Activated naive CD8-positive, alpha-beta T cell treated with anti-CD3 and anti-CD28 coated beads, Interleukin-2, amount 50 U/mL, for 24 hours (primary cell): ENCODE results near the gene TTC17.

ENCODE experiments used
- ATAC-seq: fragments of 150-1000 bp; cut with Tn5 transposase; one replicate; pipeline ENCODE4 v1.10.0; 2021
- DNase-seq: peaks from one replicate; pipeline ENCODE4 v3.0.0; 2021
- H3K27ac Mint-ChIP-seq: one replicate; pipeline ENCODE4 v1.8.0; 2021; ENCODE audit warnings: mild to moderate bottlenecking, mixed read lengths
- H3K27me3 Mint-ChIP-seq: one replicate; pipeline ENCODE4 v1.8.0; 2021; ENCODE audit warnings: mixed read lengths
- H3K36me3 Mint-ChIP-seq: one replicate; pipeline ENCODE4 v1.8.0; 2021; ENCODE audit warnings: low read depth, mixed read lengths
- H3K4me1 Mint-ChIP-seq: one replicate; pipeline ENCODE4 v1.8.0; 2021; ENCODE audit warnings: mixed read lengths
- H3K4me3 Mint-ChIP-seq: one replicate; pipeline ENCODE4 v1.8.0; 2021; ENCODE audit warnings: mild to moderate bottlenecking, moderate library complexity, mixed read lengths
- H3K9me3 Mint-ChIP-seq: one replicate; pipeline ENCODE4 v1.8.0; 2021; ENCODE audit warnings: mixed read lengths

TTC17 gene

DNA sequence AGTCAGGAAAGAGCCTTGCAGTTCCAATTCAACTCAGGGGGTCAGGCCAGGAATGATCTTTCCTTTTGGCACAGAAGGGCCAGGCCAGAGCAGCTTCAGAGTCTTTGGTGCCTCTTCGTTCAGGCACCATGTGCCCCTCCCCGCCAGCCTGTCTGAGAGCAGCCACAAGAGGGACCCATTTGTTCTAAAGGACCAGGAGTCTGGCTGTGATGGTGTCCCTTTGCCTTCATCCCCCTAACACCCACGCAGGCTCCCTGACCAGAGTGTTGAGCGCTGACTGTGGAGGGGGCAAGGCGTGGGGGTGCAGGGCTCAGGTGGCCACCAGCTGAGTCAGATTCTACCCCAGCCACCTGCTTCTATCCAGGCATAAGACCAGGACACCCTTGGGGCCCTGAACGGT is 156.4 kb downstream of the TTC17 start:
- no peak for ATAC-seq
- H3K27me3 Mint-ChIP-seq, result peaks cover 16% of the 10 kb centered on the region
- H3K4me1 Mint-ChIP-seq, result peaks cover 18% of the 10 kb centered on the region
- no peak overlapping the region for H3K27ac Mint-ChIP-seq
- DNase-seq, result no peak
- peaks cover 6% of the 10 kb centered on the region for H3K9me3 Mint-ChIP-seq
- no peaks in the 10 kb centered on the region for H3K36me3 Mint-ChIP-seq
- no peak overlapping the region for H3K4me3 Mint-ChIP-seq

DNA sequence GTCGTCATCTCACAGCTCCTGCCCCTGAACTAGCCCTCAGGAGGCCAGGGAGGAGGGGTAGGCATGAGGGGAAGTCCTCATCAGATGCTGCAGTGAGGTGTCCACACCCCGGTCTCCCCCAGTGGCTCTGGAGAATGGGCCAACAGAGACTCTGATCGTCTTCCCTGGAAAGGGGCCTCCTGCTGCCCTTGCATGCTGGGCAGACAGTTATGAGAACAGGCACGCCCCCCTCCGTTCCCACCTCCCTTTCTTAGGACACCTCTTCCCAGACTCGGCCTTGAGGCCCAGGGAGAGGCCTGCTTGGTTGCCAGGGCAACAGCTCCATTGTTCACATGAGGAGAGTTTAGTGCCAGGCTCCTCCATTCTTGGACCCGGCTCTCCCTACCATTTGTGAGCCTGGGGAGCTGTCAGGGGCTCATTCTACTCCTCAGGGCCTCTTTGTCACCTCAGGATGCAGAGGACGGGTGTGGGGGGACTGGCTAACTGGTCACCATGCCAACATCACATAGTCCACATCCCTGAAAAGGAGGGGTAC is 157.7 kb downstream of the TTC17 start:
- DNase-seq (no peak), ATAC-seq (no peak)
- no peaks in the 10 kb centered on the region for H3K36me3 Mint-ChIP-seq
- peaks cover 18% of the 10 kb centered on the region for H3K9me3 Mint-ChIP-seq
- no peak overlapping the region for H3K4me3 Mint-ChIP-seq
- no peak overlapping the region for H3K27ac Mint-ChIP-seq
- peaks cover 18% of the 10 kb centered on the region for H3K4me1 Mint-ChIP-seq
- H3K27me3 Mint-ChIP-seq, result peaks cover 23% of the 10 kb centered on the region

DNA sequence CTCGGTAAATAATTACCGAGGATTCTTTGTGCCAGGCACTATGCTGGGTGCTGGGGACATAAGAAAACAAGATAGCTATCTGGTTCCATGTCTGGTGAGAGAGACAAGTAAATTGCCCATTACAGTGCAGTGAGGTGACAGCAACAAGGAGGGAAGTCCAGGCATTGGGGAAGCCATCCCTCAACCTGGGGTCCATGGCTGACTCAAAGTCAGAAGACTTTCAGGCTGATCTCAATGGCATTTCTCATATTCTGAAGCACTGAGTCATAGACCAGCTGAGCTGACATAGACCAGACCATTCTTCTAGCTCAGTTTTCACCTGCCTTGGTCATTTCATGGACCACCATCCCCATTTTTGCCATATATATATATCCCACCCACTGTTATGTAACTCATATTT is 158.8 kb downstream of the TTC17 start:
- ATAC-seq (peak; percentile 73), DNase-seq (no peak)
- peaks cover 18% of the 10 kb centered on the region for H3K4me1 Mint-ChIP-seq

DNA sequence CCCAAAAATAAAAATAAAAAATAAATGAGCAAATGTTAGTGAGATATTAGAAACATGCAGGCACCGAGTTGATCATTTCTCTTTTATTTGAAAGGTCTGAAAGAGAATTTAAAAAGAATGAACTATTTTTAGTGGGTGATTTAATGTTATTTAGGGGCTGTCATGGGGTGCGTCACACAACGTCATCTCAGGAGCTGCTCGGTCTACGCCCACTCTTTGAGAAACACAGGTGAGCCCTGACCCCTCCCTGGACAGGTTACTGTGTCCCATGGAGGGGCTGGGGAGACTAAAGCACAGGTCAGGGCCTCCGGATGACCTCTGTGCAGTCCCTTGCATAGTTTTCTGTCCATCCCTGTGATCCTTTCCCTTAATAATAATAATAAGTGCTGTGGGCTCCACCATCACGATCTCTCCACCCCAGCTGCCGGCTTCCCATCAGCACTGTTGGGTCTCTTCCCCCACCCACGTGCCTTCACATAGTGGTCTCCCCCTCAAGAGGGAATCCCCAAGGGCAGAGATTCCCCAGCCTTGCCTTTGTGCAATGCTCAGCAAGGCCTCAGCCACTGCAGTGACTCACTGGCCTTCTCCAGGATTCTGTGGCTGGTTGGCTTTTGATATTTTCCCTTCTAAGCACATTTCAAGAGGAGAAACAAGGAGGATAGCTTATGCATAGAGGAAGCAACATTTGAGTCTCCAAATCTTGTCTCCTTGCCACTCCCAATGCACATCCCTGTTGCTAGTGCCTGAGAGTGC is 159.9 kb downstream of the TTC17 start:
- no peaks in the 10 kb centered on the region for H3K36me3 Mint-ChIP-seq
- H3K9me3 Mint-ChIP-seq, result peaks cover 18% of the 10 kb centered on the region
- H3K27me3 Mint-ChIP-seq, result peaks cover 23% of the 10 kb centered on the region
- H3K4me1 Mint-ChIP-seq, result peaks cover 18% of the 10 kb centered on the region
- no peak for DNase-seq
- no peak overlapping the region for H3K4me3 Mint-ChIP-seq
- peak; percentile 64 for ATAC-seq
- peak overlapping the region; percentile 41 for H3K27ac Mint-ChIP-seq

More for the DNA sequence above, 158.8 kb downstream of the TTC17 start:
- Mint-ChIP-seq H3K4me3 (no peak overlapping the region), H3K9me3 (peaks cover 18% of the 10 kb centered on the region), H3K27me3 (peaks cover 23% of the 10 kb centered on the region), H3K27ac (no peak overlapping the region), H3K36me3 (no peaks in the 10 kb centered on the region)

DNA sequence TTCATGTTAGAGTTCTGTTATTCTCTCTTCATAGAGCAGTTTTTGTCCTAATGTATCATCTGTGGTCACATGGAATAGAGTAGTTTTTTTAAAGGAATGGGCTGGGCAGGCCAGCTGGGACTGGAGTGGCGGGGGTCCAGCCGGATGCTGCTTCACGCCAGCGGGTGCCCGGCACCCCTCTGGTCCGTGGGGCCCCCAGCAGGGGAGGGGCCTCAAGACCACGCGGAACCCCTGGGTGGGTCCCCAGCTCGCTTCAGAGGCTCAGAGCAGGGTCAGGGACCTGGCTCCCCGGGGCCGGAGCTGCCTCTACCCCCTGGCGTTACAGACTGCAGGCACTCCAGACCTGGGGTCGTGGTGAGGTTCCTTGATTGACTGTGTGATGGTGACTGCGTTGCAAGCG is 162.8 kb downstream of the TTC17 start:
- H3K4me1 Mint-ChIP-seq, result peaks cover 18% of the 10 kb centered on the region
- peaks cover 20% of the 10 kb centered on the region for H3K27me3 Mint-ChIP-seq
- H3K9me3 Mint-ChIP-seq, result peaks cover 18% of the 10 kb centered on the region
- DNase-seq (no peak), ATAC-seq (no peak)
- H3K4me3 Mint-ChIP-seq, result no peak overlapping the region
- H3K36me3 Mint-ChIP-seq, result no peaks in the 10 kb centered on the region
- no peak overlapping the region for H3K27ac Mint-ChIP-seq

DNA sequence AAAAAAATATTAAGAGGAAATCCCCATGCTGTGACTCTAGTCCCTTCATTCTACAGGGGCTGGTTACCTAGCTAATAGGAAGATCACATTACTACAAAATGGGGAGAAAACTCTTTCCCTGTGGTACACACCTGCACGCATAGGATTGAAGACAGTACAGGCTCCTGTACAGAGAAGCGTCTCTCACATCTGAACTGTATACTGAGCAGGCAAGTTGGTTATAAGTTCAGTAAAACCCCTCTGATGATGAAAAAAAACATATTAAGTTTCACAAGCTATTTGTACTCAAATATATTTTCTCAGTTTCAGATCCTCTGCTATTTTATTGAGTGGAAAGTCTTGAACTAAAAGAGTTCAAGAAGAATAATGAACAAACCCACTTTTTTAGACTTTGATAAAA is 164.9 kb downstream of the TTC17 start:
- H3K27ac Mint-ChIP-seq, result no peak overlapping the region
- ATAC-seq, result no peak
- H3K4me3 Mint-ChIP-seq, result no peak overlapping the region
- H3K36me3 Mint-ChIP-seq, result no peaks in the 10 kb centered on the region
- DNase-seq, result no peak
- peaks cover 13% of the 10 kb centered on the region for H3K27me3 Mint-ChIP-seq
- peaks cover 18% of the 10 kb centered on the region for H3K9me3 Mint-ChIP-seq
- H3K4me1 Mint-ChIP-seq, result peaks cover 5% of the 10 kb centered on the region

DNA sequence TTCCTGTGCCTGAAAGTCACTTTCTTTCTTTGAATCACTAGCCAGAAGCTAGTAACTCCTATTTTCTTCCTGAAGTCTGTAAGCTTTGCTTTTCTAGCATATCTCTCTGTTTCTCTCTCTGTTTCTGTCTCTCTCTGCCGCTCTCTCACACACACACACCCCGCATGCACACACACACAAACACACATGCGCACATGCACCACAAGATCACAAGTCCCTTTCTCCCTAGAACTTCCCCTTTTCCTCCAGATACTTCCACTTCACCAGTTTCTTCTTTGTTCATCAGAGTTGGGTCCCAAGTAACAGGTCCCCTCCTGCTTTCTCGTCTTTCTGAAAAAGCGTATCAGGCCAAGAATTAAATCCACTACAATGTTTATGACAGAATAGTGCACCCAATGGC is 173.3 kb downstream of the TTC17 start:
- Mint-ChIP-seq H3K36me3 (no peaks in the 10 kb centered on the region), H3K9me3 (no peaks in the 10 kb centered on the region), H3K4me3 (no peak overlapping the region), H3K4me1 (no peaks in the 10 kb centered on the region), H3K27ac (no peak overlapping the region), H3K27me3 (peaks cover 25% of the 10 kb centered on the region)
- ATAC-seq (no peak), DNase-seq (no peak)

DNA sequence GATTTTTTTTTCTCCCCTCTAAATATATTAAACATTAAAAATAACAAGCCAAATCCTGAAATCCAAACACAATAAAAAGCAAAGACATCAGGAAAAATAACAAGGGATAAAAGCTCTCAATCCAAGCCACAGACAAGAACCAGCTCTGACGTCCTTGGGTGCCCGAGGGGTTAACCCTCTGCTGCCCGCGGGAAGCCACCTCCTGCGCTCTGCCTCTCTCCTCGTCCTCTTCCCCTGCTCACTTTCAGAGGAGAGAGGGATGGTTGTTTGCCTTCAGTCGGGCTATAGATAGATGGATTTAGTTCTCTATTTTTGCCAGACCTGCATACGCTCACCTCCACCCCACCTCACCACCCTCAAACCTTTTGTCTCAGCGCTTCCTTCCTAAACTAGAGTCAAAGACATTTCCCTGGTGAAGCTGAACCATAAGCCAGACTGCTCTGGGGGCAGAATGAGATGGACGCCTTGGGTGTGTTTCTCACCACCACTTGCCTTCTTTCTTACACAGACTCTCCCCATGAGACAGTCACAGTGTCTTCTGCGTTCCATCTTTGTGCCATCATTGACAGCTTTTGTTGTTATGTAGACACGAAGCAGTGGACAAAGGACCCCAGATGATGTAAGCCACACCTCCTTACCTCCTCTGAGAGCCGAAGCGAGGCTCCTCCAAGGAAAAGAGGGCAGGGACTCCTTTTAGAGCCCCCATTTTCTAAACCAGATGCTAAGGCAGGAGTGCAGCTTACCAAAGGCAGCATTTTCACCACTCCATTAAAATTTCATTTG is 179.3 kb downstream of the TTC17 start:
- H3K4me1 Mint-ChIP-seq, result no peaks in the 10 kb centered on the region
- no peak for DNase-seq
- peaks cover 53% of the 10 kb centered on the region for H3K27me3 Mint-ChIP-seq
- no peak for ATAC-seq
- no peaks in the 10 kb centered on the region for H3K9me3 Mint-ChIP-seq
- no peaks in the 10 kb centered on the region for H3K36me3 Mint-ChIP-seq
- no peak overlapping the region for H3K27ac Mint-ChIP-seq
- no peak overlapping the region for H3K4me3 Mint-ChIP-seq

DNA sequence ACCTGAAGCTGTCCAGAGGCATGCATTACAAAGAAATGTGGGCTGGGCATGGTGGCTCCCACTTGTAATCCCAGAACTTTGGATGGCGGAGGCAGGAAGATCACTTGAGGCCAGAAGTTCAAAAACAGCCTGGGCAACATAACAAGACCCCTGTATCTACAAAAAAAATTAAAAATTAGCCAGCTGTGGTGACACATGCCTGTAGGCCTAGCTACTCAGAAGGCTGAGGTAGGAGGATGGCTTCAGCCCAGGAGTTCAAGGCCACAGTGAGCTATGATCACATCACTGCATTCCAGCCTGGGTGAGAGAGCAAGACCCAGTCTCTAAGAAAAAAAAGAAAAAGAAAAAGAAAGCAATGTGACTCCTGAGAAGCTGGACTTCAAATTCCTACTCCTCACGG is 183.3 kb downstream of the TTC17 start:
- Mint-ChIP-seq H3K9me3 (no peaks in the 10 kb centered on the region), H3K4me1 (no peaks in the 10 kb centered on the region), H3K27ac (no peak overlapping the region), H3K27me3 (peaks cover 47% of the 10 kb centered on the region), H3K4me3 (no peak overlapping the region), H3K36me3 (no peaks in the 10 kb centered on the region)
- no peak for DNase-seq
- no peak for ATAC-seq

DNA sequence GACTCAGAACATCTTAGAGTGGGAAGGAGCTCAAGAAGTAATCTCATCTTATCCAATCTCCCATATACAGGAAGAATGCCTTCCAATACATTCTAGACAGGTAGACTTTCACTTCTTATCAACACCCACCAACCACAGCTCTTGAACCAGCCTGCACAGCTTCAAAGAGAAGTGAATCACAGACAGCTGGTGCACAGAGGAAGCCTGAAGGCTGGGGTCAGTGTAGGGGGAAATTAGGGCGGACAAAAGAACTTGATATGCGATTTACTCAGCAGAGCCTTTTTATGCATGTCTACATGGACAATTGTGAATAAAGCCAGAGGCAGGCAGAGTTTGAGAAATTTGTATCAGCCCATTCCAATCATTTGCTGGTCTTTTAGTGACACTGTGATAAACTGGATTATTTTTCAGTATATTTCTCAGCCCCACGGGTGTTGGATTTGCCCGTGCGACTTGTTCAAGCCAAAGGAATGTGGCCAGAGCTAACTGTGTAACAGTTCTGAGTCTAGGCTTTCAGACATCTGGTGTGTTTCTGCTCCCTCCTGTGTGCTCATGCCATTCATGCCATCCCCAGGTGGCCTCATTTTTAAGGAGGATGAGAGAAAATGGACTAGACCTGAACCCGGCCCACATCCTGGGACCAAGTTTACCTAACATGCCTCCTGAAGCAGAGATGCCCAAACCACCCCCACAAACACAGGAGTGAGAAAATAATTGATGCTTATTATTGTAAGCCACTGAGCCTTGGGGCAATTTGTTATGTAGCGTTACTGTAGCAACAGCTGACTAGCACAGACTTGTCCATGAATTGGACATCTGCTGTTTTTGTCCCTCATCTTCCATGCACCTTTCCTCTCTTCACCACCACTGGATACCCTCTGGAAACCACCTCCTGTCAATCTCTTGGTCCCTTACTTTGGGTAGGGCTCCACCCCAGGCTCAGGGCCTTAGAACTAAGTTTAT is 184.3 kb downstream of the TTC17 start:
- H3K9me3 Mint-ChIP-seq, result no peaks in the 10 kb centered on the region
- ATAC-seq (no peak), DNase-seq (no peak)
- no peaks in the 10 kb centered on the region for H3K4me1 Mint-ChIP-seq
- no peaks in the 10 kb centered on the region for H3K36me3 Mint-ChIP-seq
- H3K27ac Mint-ChIP-seq, result no peak overlapping the region
- H3K4me3 Mint-ChIP-seq, result no peak overlapping the region
- peaks cover 41% of the 10 kb centered on the region for H3K27me3 Mint-ChIP-seq
